Skin of body (tissue), 2 donors: ENCODE results near the gene CCDC87. TPM values are rescaled to one million over a fixed set of nuclear protein-coding genes. Genes with fewer than 3 reads are reported as not detected.
"Not testable (repeated sequence)": the region's sequence is repeated elsewhere in the genome, so short reads cannot be mapped to it uniquely, and the experiment has no call there.

Experiments
- DNase-seq: peaks from one replicate; lab custom pipeline; 2025; lab: John Stamatoyannopoulos, UW
- total RNA-seq: library from RNA; depleted of rRNA; stranded (reverse); fragments of >200 nt; gene quantifications from one replicate; pipeline ENCODE4 v1.2.3, GENCODE V29; 2014

The CCDC87 gene
- total RNA-seq, 1 donor from 2014 or later, result 0.10 TPM

DNA sequence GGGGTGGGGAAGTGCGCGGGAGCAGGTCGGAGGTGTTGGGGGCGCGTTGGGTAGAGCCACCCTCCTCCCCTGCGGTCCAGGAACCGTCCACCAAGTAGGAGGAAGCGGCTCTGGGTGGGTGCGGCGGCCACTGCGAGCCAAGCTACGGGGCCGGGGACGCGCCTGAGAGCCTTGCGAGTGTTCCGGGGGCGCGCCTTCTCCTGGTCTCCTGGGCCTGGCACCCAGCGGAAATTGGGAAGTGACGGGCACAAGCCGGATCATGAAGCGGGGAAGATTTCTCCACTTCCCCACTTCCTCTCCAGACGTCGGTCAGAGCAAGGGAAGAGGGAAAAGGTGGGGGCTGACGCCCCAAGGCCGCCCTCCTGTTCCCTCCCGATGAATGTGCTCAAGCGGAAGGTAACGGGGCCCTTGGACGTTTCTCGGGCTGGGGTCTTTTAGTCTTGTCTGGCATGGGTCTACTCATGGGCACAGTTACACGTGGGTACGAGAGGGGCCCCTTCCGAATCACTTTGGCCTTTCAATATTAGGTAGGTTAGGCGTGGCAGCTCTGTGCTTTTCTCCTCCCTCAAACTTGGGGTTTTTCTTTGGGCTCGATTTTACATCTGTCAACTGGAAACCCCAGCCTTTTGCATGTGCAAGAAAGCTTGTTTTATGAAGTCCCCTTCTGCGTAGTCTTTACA lies 24.4 kb upstream of the CCDC87 start:
- peak; percentile 51 for DNase-seq

DNA sequence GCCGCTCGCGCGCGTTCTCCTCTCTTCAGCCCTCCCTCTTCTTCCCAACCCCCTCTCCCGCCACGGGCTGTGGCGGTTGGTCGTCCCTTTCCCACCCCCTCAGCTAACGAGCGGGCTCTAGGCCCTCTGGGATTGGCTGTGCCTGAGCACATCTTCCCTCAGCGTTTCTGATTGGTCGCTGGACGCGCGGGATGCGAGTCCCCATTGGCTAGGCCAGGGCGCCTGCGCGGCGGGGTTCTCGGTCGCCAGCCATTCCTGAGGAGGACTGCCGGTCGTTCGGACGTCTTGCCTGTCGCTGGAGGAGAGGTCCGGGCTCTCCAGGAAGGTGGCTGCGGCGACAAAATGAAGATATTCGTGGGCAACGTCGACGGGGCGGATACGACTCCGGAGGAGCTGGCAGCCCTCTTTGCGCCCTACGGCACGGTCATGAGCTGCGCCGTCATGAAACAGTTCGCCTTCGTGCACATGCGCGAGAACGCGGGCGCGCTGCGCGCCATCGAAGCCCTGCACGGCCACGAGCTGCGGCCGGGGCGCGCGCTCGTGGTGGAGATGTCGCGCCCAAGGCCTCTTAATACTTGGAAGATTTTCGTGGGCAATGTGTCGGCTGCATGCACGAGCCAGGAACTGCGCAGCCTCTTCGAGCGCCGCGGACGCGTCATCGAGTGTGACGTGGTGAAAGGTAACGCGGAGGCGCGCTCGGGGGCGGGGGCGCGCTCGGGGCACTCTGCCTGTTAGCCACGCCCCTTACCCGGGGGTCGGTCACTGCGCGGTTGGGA lies 23.7 kb upstream of the CCDC87 start, which contains the start of gene RBM14:
Gene RBM14, plus strand, starts transcription at position 252 of the 776 bp plus-strand sequence. Its CDS starts 91 bp downstream, at position 343.
- DNase-seq, result peak; percentile 99

DNA sequence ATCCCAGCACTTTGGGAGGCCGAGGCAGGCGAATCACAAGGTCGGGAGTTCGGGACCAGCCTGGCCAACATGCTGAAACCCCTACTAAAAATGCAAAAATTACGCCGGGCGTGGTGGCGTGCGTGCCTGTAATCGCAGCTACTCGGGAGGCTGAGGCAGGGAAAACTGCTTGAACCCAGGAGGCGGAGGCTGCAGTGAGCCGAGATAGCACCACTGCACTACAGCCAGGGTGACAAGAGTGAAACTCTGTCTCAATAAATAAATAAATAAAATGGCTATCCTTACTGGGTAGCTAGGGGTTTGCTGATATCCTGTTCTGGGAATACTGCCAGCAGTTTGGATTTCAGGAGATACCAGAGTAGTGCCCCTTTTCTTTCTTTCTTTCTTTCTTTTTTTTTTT lies 21.2 kb upstream of the CCDC87 start:
- DNase-seq, result no peak

DNA sequence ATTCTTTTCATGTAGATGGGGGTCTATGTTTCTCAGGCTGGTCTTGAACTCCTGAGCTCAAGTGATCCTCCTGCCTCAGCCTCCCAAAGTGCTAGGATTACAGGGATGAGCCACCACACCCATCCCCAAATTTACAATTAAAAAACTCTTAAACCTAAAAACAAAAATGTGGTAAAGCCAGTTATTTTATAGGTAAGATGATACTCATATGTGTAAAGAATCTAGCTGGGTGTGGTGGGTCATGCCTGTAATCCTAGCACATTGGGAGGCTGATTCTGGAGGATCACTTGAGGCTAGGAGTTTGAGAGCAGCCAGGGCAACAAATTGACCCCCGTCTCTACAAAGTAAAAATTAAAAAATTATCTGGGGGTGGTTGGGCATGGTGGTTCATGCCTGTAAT lies 19.6 kb upstream of the CCDC87 start:
- no peak for DNase-seq

DNA sequence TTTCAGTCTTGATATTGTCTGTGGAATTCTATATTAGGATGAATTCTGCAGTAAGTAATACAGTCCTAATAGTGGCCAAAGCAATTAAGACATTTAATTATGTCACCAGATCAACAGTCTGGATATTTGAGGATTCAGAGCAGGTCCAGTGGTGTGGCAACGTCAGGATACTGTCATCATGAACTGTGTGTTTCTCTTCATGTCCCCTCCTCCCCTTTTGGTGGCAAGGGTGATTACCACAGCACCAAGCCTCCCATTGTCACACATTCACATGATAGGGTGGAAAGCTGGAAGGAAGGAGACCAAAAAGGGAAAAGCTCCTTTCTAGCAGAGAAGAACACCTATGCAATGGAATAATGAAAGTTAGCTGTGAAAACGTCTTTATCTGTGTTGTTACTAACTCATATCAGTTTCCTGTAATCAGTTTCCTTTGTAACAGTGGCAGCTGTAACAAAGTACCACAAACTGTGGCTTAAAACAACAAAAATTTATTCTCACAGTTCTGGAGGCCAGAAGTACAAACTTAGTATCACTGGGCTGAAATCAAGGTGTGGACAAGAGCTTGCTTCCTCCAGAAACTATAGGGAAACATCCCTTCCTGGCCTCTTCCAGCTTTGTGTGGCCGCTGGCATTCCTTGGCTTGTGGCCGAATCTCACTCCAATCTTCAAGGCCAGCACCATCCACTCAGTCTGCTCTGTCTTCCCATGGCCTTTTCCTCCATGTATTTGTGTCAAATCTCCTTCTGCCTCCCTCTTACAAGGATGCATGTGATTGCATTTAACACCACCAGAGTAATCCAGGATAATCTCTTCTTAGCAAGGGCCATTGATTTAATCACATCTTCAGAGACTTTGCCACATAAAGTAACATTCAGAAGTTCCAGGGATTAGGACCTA lies 17.1 kb upstream of the CCDC87 start:
- no peak for DNase-seq

DNA sequence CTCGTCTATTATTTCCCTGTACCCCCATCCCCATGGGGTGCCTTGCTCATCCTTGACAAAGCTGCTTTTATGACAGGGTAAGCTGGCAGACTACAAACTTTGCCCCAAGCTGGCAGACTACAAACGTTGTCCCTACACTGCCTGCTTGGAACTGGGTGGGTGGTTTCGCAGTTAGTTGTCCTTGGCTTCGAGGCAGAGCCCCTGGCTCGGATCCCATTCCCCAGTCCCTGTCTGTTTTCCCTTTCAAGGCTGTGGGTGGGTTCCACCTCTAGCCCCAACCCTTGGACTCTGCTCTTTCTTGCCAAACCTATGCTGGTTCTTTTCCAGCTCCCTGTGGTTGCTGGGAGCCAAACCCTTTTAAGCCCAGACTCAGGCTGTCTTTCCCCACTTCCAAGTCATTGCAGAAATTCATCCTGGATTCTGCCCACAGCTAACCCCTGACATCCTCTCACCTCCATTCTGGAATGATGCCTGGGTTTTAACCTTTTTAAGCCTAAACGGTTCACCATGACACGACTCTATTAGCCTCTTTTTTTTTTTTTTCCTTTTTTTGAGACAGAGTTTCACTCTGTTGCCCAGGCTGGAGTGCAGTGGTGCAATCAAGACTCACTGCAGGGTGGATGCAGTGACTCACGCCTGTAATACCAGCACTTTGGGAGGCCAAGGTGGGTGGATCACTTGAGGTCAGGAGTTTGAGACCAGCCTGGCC lies 14.4 kb upstream of the CCDC87 start:
- no peak for DNase-seq

DNA sequence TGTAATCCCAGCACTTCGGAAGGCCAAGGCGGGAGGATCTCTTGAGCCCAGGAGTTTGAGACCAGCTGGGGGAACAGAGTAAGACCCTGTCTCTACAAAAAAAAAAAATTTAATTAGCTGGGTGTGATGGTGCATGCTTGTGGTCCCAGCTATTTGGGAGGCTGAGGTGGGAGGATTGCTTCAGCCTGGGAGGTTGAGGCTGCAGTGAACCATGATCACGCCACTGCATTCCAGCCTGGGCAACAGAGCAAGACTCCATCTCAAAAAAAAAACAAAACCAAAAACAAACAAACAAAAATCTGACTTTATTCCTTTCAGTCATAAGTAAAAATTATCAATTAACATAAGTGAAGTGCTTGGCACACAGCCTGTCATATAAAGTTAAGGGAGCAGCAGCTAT lies 13.7 kb upstream of the CCDC87 start:
- not testable (repeated sequence) for DNase-seq

DNA sequence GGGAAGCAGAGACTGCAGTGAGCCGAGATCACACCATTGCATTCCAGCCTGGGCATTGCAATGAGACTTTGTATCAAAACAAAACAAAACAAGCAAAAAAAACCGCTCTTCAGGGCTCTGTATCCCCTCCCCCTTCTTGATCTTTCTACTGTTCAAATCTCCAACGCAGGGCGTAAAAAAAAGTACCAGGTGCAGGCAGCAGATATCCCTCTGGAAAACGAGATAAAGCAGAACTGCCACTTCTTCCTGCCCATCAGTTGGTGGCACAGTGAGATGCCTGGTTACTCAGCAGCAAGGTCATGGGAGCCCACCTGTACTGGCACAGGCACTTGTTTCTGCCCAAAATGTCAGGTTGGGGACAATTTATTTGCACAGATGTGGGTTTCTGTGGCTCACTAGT lies 11.3 kb upstream of the CCDC87 start:
- no peak for DNase-seq

DNA sequence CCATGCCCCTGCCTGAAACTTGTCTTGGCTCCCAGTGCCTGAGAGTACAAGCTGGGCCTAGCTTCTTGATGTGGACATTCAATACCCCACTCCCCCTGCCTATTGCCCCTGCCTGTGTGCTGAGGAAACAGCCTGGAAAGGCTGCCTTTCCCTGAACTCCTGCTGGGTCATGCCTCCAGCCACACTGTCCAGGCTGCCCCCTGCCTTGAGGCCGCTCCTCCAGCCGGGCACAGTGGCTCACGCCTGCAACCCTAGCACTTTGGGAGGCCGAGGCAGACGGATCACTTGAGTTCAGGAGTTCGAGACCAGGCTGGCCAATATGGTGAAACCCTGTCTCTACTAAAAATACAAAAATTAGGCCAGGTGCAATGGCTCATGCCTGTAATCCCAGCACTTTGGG lies 10.2 kb upstream of the CCDC87 start:
- DNase-seq, result no peak

DNA sequence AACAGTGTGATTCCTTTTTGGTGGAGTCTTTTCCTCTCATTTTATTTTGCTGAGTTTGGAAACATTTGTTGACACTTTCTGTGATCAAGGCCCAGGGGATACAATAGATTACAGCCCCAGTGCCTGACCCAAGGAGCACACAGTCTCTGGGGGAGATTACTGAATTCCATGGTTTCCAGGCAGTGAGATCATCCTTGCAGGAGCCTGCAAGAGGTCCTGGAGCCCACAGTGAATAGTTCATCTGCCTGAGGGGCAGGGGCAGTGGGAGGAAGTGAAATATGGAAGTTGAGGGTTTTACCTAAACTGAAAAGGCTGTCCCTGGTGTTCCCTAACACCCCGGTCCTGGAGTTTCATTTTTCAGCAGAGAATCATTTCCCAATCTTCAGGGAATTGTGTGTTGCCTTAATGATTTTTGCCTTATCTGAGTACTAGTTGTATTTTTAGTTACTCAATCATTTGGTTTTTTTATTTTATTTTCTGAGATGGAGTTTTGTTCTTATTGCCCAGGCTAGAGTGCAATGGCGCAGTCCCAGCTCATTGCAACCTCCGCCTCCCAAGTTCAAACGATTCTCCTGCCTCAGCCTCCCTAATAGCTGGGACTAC lies 7.9 kb upstream of the CCDC87 start:
- no peak for DNase-seq

DNA sequence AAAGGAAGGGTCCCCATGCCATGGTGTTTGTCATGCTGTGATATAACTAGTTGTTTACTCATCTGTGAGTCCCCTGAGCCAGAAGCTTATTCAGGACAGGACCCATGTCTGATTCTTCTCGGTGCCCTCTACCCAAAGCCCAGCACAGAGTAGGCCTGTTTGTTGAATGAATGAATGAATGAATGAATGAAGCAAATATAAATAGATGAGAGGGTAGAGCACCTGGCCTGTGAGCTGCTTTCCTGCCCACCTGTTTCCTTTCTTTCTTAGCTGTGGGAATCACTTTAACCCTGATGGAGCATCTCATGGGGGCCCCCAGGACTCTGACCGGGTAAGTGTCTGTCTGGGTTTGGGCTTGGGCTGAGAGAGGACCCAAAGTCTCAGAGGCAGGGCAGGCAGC lies 7.4 kb upstream of the CCDC87 start:
- DNase-seq, result no peak

DNA sequence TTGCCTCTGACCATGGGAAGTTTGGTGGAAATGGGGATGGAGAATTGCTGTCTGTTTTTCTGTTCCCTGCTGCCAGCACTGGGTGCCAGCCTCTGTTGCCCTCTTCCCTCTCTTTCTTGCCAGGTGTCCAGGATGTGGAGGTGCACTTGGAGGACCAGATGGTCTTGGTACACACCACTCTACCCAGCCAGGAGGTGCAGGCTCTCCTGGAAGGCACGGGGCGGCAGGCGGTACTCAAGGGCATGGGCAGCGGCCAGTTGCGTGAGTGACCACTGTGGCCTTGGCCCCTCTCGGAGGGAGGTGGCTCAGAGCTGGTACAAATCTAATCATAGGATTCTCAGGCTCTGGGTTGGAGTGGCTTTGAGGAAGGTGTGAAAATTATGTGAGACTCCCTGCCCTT lies 6.1 kb upstream of the CCDC87 start:
- no peak for DNase-seq

DNA sequence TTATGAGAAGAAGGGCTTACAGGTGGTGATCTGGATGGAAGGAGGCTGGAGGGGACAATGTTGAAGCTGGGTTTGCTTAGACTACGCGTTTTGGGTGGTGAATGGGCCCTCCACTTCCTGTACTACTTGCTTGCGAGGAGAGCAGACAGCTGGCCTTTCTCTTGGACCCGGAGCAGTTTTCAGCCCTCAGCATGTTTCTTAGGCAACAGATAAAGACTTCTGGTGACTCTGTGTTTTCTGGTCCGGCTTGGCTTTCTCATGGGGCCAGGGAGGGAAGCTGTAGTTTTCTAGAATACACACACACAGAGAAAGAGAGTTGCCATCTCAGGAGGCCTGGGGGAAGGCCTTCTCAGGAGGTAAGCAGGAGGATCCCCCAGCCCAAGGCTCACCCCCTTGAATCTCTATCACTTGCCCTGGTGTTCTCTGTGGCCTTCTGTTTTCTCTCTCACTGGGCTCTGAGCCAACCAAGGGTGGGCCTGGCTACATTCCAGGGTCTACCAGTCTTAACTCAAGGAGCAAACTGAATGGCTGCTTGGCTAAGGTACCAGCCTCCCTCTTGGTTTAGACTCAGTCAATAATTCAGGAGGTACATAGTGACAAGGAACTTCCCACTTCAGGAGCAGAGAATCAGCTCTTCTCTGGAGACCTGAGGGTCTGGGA lies 2.5 kb upstream of the CCDC87 start:
- DNase-seq, result no peak

DNA sequence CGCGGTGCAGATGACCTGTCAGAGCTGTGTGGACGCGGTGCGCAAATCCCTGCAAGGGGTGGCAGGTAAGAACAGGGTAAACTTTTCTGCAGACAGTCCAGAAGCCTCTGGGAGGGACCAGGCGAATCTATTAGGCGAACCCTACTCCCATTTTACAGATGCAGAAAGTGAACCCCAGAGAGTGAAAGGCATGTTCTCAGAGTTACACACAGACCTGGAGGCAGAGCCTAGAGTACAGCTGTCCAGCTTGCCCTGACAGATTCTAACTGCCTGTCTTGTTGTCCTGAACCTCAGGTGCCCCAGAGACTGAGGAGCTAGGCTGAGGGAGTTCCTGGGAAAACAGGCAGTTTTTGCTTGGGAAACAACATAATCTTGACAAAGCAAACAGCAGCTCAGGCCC lies 787 bp upstream of the CCDC87 start:
- DNase-seq, result no peak

DNA sequence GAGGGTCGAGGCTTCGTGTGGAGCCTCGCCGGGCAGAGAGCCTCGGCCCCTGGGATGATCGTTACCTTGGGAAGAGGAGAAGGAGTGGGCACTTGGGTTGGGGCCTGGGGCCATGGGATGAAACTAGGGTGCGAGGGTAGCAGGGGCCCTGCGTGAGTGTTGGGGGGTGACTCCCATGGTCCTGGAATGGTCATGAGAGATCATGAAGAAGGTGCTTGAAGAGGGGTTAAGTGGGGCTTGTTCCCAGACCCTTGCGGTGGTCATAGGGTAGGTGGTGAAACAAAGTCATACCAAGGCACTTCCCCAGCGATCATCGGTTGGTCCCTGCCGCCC lies 406 bp upstream of the CCDC87 start:
- DNase-seq, result no peak

DNA sequence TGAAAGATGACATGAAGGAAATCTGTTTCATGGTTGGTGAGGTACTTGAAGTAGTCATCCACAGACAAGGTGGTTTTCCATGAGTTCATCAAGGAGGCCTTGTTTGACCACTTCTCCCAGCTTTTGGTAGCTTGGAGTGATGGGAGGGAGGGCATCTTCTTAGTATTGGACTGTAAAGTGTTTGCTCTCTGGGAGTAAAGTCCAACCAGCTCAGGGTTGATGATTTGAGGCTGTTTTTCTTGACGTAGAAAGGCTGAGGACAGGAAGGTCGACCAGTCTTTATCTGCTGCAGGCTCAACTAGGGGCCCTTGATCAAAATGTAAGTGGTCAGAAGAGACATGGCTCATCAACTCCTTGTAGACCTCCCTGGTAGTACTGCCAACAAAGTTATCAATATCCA lies 1.7 kb downstream of the CCDC87 start:
- DNase-seq, result no peak

DNA sequence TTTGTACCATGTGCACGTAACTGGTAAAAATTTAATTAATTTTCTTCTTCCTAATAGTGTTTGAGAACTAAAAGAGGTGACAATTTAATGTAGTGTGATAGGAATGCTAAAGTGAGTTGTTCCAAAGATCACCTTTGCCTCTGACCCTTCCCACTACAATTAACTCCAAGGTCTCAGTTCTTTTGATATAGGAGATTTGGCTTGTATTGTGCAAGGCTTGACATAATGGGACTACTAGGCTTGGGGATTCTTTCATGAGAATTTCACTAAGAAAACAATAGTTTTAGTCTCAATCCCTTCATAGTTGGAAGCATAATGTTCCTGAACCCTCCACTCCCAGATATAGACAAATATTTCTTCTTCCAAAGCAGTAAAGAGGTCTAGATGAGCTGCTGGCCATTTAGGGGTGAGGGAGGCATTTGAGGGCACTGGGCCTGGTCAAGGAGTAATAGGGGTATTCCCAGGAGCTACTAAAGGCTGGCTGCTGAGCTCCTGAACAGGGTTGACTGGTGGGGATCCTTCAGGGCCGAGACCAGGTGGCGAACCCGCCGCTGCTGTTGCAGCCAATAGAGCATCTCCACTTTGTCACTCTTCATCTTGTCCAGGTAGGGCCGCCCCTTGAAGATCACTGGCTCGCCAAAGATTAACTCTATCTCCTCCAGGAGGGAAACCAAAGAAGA lies 2.7 kb downstream of the CCDC87 start:
- DNase-seq, result no peak

DNA sequence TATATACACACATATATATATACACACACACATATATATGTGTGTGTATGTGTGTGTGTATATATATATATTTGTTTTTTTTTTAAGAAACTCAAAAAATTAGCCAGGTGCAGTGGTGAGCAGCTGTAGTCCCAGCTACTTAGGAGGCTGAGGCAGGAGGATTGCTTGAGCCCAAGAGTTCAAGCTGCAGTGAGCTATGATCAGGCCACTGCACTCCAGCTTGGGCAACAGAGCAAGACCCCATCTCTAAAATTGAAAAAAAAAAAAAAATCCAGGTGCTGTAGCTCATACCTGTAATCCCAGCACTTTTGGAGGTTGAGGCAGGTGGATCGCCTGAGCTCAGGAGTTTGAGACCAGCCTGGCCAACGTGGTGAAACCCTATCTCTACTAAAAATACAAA lies 3.5 kb downstream of the CCDC87 start:
- DNase-seq, result not testable (repeated sequence)

DNA sequence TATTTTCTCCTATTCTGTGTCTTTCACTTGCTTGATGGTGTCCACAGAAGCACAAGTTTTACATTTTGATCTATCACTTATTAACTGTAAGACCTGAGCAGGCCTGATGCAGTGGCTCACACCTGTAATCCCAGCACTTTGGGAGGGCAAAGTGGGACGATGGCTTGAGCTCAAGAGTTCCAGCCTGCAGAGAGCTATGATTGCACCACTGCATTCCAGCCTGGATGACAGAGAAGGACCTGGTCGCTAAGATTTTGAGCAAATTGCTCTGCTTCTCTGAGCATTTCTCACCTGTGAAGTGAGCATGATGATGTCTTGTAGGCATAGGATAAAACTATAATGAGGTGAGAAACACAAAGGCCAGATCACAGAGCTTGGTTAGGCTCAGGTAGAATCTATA lies 6.7 kb downstream of the CCDC87 start:
- DNase-seq, result no peak

DNA sequence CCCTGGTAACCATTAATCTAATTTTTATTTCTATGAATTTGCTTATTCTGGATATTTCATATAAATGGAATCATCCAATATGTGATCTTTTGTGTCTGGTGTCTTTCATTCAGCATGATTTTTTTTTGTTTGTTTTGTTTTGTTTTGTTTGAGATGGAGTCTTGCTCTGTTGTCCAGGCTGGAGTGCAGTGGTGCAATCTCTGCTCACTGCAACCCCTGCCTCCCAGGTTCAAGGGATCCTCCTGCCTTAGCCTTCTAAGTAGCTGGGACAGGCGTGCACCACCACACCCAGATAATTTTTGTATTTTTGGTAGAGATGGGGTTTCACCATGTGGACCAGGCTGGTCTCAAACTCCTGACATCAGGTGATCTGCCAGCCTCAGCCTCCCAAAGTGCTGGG lies 7.4 kb downstream of the CCDC87 start:
- DNase-seq, result not testable (repeated sequence)
